HEK293T (cell line): ENCODE results near the gene MAP2K4.

Experiments
- ELF4 ChIP-seq: fragments of 450-650 bp; IDR thresholded peaks from 2 replicates; pipeline ENCODE4 v1.6.1; 2017; ENCODE audit warnings: antibody characterized with exemption
- FOXK2 ChIP-seq: fragments of 450-650 bp; IDR thresholded peaks from 2 replicates; pipeline ENCODE4 v1.6.1; 2016; ENCODE audit warnings: mild to moderate bottlenecking
- FOXM1 ChIP-seq: fragments of 450-650 bp; IDR thresholded peaks from 2 replicates; pipeline ENCODE4 v1.6.1; 2017; ENCODE audit warnings: mild to moderate bottlenecking, borderline replicate concordance
- SP1 ChIP-seq: fragments of 450-650 bp; IDR thresholded peaks from 2 replicates; pipeline ENCODE4 v1.6.1; 2017
- TARDBP ChIP-seq: fragments of 450-650 bp; IDR thresholded peaks from 2 replicates; pipeline ENCODE4 v1.6.1; 2016

DNA sequence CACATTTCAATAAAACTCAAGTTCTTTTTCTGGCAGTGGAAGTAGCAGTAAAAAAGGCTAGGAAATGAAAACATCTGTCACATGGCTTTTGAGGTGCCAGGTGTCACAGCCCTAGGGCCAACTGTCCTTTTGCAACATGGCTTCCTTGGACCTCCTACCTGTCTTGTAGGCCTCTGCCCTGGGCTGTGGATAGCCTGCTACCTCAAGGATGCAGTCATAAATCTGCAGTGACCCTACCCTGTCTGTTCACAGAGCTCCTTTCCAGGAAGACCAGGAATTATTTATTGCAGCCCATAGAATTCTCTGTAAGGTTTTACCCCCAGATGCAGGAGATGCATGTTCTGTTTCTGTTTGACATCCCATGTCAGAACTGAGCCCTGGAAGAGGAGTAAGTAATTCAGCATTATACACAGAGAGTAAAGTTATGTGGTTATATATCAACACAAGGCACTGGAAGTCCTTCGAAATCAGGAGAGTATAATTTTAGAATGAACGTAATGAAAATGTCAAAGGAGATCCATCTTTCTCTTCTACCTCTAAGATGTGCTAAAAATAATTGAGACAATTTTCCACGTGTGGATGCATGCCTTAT is 172.6 kb downstream of the MAP2K4 start:
- TF ChIP-seq TARDBP, result no peak
- TF ChIP-seq FOXM1, result no peak
- TF ChIP-seq FOXK2, result no peak
- TF ChIP-seq SP1, result no peak
- TF ChIP-seq ELF4, result no peak
